Neural crest cell (in vitro differentiated cells): ENCODE results near the gene ADCY6. TPM values are rescaled to one million over a fixed set of nuclear protein-coding genes. Genes with fewer than 3 reads are reported as not detected.

Experiments
- DNase-seq: peaks from one replicate; pipeline ENCODE4 v3.0.0; 2021; ENCODE audit warnings: low read depth, mixed read lengths, low spot score
- H3K27ac Mint-ChIP-seq: one replicate; pipeline ENCODE4 v1.8.0; 2021; ENCODE audit warnings: mild to moderate bottlenecking, mixed read lengths; ENCODE audit not compliant: unreplicated experiment
- H3K27me3 Mint-ChIP-seq: 2 replicates; pipeline ENCODE4 v1.8.0; 2021; ENCODE audit warnings: low read depth, mild to moderate bottlenecking, mixed read lengths
- H3K36me3 Mint-ChIP-seq: 2 replicates; pipeline ENCODE4 v1.8.0; 2021; ENCODE audit warnings: low read depth, mild to moderate bottlenecking, mixed read lengths
- H3K4me1 Mint-ChIP-seq: 2 replicates; pipeline ENCODE4 v1.8.0; 2021; ENCODE audit warnings: mixed read lengths
- H3K4me3 Mint-ChIP-seq: one replicate; pipeline ENCODE4 v1.8.0; 2021; ENCODE audit warnings: mild to moderate bottlenecking, mixed read lengths
- H3K9me3 Mint-ChIP-seq: 2 replicates; pipeline ENCODE4 v1.8.0; 2021; ENCODE audit warnings: mixed read lengths
- CTCF ChIP-seq: fragments of 200-600 bp; sonication (generic); conservative IDR thresholded peaks from 2 replicates; pipeline ENCODE4 v1.5.0; 2021; ENCODE audit warnings: antibody characterized with exemption, mild to moderate bottlenecking
- total RNA-seq: library from RNA; stranded (reverse); gene quantifications from 2 replicates; pipeline ENCODE4 v1.2.1, GENCODE V29; 2021

Gene ADCY6
- total RNA-seq, 1 donor from 2014 or later = 79.5 TPM

- Mint-ChIP-seq H3K36me3 (peaks cover 18% of the 10 kb centered on the region), H3K9me3 (no peaks in the 10 kb centered on the region), H3K4me3 (no peak overlapping the region), H3K27ac (no peak overlapping the region), H3K27me3 (no peaks in the 10 kb centered on the region), H3K4me1 (peaks cover 11% of the 10 kb centered on the region)
- no peak for DNase-seq
- TF ChIP-seq CTCF = no peak
These were observed 21.4 kb downstream of the ADCY6 start for GRCh38 chr12:48767521-48767920.

GRCh38 chr12:48767047-48767446 is 21.8 kb downstream of the ADCY6 start:
- no peak for DNase-seq
- H3K27me3 Mint-ChIP-seq = no peaks in the 10 kb centered on the region
- H3K9me3 Mint-ChIP-seq = no peaks in the 10 kb centered on the region
- H3K27ac Mint-ChIP-seq = no peak overlapping the region
- H3K4me3 Mint-ChIP-seq = no peak overlapping the region
- TF ChIP-seq CTCF = no peak
- H3K36me3 Mint-ChIP-seq = peaks cover 18% of the 10 kb centered on the region
- peaks cover 11% of the 10 kb centered on the region for H3K4me1 Mint-ChIP-seq

- no peaks in the 10 kb centered on the region for H3K9me3 Mint-ChIP-seq
- DNase-seq = no peak
- H3K4me1 Mint-ChIP-seq = peaks cover 11% of the 10 kb centered on the region
- H3K27me3 Mint-ChIP-seq = no peaks in the 10 kb centered on the region
- peaks cover 9% of the 10 kb centered on the region for H3K36me3 Mint-ChIP-seq
- H3K4me3 Mint-ChIP-seq = no peak overlapping the region
- no peak for TF ChIP-seq CTCF
- H3K27ac Mint-ChIP-seq = peak overlapping the region; percentile 10
These were observed 23.1 kb downstream of the ADCY6 start for GRCh38 chr12:48765753-48766162.

- no peaks in the 10 kb centered on the region for H3K9me3 Mint-ChIP-seq
- no peaks in the 10 kb centered on the region for H3K27me3 Mint-ChIP-seq
- H3K27ac Mint-ChIP-seq = no peak overlapping the region
- TF ChIP-seq CTCF = no peak
- H3K36me3 Mint-ChIP-seq = peaks cover 3% of the 10 kb centered on the region
- no peak overlapping the region for H3K4me3 Mint-ChIP-seq
- DNase-seq = no peak
- peaks cover 11% of the 10 kb centered on the region for H3K4me1 Mint-ChIP-seq
These were observed 24.4 kb downstream of the ADCY6 start for GRCh38 chr12:48764521-48764920.

GRCh38 chr12:48758737-48759136 is 30.2 kb downstream of the ADCY6 start:
- Mint-ChIP-seq H3K9me3 (no peaks in the 10 kb centered on the region), H3K27me3 (no peaks in the 10 kb centered on the region), H3K4me1 (no peaks in the 10 kb centered on the region), H3K36me3 (no peaks in the 10 kb centered on the region), H3K27ac (no peak overlapping the region), H3K4me3 (no peak overlapping the region)
- no peak for DNase-seq
- TF ChIP-seq CTCF = no peak

- TF ChIP-seq CTCF = no peak
- no peaks in the 10 kb centered on the region for H3K36me3 Mint-ChIP-seq
- H3K27ac Mint-ChIP-seq = no peak overlapping the region
- no peak overlapping the region for H3K4me3 Mint-ChIP-seq
- H3K9me3 Mint-ChIP-seq = no peaks in the 10 kb centered on the region
- DNase-seq = no peak
- no peaks in the 10 kb centered on the region for H3K4me1 Mint-ChIP-seq
- no peaks in the 10 kb centered on the region for H3K27me3 Mint-ChIP-seq
These were observed 30.7 kb downstream of the ADCY6 start for GRCh38 chr12:48758186-48758585.
